Hepatic stellate cell (primary cell): ENCODE data around the gene C16orf74.

Experiments
- DNase-seq: peaks from one replicate; pipeline ENCODE4 v3.0.0; 2011; ENCODE audit warnings: low spot score

C16orf74 gene

GRCh38 chr16:85749771-85750145, 1.1 kb downstream of the C16orf74 start:
- DNase-seq: no peak

- no peak for DNase-seq
Measured at GRCh38 chr16:85746460-85747215, 4.3 kb downstream of the C16orf74 start.

GRCh38 chr16:85738923-85739715, 11.8 kb downstream of the C16orf74 start:
- DNase-seq: no peak

GRCh38 chr16:85736921-85737320, 14.0 kb downstream of the C16orf74 start:
- DNase-seq: no peak

- DNase-seq: no peak
Measured at GRCh38 chr16:85735946-85736345, 14.9 kb downstream of the C16orf74 start.

- DNase-seq: no peak
Measured at GRCh38 chr16:85735225-85735635, 15.7 kb downstream of the C16orf74 start.

- no peak for DNase-seq
Measured at GRCh38 chr16:85734311-85735017, 16.4 kb downstream of the C16orf74 start.

- DNase-seq: peak; percentile 47
Measured at GRCh38 chr16:85733839-85734170, 17.1 kb downstream of the C16orf74 start.

- no peak for DNase-seq
Measured at GRCh38 chr16:85733155-85733838, 17.6 kb downstream of the C16orf74 start.

GRCh38 chr16:85731179-85731578, 19.7 kb downstream of the C16orf74 start:
- no peak for DNase-seq

- no peak for DNase-seq
Measured at GRCh38 chr16:85730186-85730465, 20.8 kb downstream of the C16orf74 start.

- no peak for DNase-seq
Measured at GRCh38 chr16:85729452-85730185, 21.3 kb downstream of the C16orf74 start.

- DNase-seq: no peak
Measured at GRCh38 chr16:85728879-85729278, 22.0 kb downstream of the C16orf74 start.

GRCh38 chr16:85724936-85725335, 26.0 kb downstream of the C16orf74 start:
- no peak for DNase-seq

- DNase-seq: no peak
Measured at GRCh38 chr16:85724126-85724879, 26.6 kb downstream of the C16orf74 start.

GRCh38 chr16:85722128-85722893, 28.6 kb downstream of the C16orf74 start:
- no peak for DNase-seq

- no peak for DNase-seq
Measured at GRCh38 chr16:85720302-85720637, 30.6 kb downstream of the C16orf74 start.

GRCh38 chr16:85719605-85720301, 31.1 kb downstream of the C16orf74 start:
- no peak for DNase-seq

- no peak for DNase-seq
Measured at GRCh38 chr16:85718682-85719081, 32.2 kb downstream of the C16orf74 start.

- no peak for DNase-seq
Measured at GRCh38 chr16:85718153-85718477, 32.8 kb downstream of the C16orf74 start.
